ENCODE data around the gene USP4. TPM values are rescaled to one million over a fixed set of nuclear protein-coding genes. Genes with fewer than 3 reads are reported as not detected.

Gene USP4
- total and polyA plus RNA-seq, 5 donors: 19.5 to 46.0 (median 39.8) TPM

DNA sequence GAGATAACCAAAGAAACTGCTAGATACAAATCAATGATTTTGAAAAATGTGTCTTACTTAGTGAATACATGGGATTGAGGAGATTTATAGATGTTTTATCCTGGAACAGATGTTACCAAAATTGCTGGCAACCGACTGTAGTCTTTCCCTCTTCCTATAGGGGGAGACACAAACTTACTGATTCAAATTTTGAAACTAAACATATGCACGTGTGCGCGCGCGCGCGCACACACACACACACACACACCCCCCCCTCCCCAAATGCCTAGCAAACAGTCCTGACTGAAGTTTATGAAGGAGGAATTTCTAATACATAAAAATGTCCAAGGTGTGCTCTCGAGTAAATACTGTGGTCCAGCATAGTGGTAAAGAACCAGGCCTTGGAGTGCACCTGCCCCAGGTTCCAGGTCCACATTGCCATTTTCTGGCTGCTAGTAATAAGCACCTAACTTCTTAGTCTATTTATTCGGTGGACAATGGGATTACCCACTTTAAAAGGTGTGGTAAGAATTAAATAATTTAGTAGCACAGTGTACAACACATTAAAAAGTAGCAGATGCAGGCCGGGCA is 44.3 kb downstream of the USP4 start:
- DNase-seq (peak in 1 of 3 donors; percentile 49), ATAC-seq (peak in 1 of 2 donors; percentile 10)
- Histone ChIP-seq H3K9me3 (ENCODE audit: control insufficient read depth, low read length) (no peaks in the 10 kb centered on the region), H3K4me3 (ENCODE audit: low read length) (no peak overlapping the region), H3K27ac (ENCODE audit: low read length) (no peak overlapping the region), H3K27me3 (ENCODE audit: control insufficient read depth, insufficient read depth) (no peaks in the 10 kb centered on the region), H3K4me1 (ENCODE audit: control insufficient read depth, insufficient read depth, low read length) (peaks cover 6% of the 10 kb centered on the region)
- WGBS: 72% methylated on average over 11 of the region's 11 CpGs
- intact Hi-C loops (cut with DNase I): loop anchor here in 1 of 4 donors (10.0 kb wide), 1 partner anchor 149 kb away; no protein-coding TSS in a partner anchor

DNA sequence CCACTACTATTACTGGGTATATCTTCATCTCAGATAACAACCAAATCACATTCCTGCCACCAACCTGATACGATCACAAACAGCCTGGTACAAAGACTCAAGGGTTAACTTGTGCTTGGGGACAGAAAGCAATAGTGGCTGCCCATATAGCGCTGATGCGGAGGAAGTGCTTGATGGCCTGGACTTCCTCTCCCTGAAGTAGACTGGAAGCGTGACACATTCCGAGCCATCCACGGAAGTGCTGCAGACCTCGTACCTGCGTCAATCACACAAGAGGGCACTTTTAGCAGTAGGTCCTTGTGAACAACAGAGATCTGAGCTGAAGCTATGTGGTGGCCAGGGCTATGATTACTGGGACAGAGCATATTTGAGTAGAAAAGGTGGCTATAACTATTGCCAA is 45.5 kb downstream of the USP4 start:
- H3K9me3 ChIP-seq (ENCODE audit: control insufficient read depth, low read length): no peaks in the 10 kb centered on the region
- no peak overlapping the region for H3K4me3 ChIP-seq (ENCODE audit: low read length)
- intact Hi-C loops (cut with DNase I): loop anchor here in 1 of 4 donors (10.0 kb wide), 1 partner anchor 150 kb away; no protein-coding TSS in a partner anchor
- WGBS: 71% methylated on average over 8 of the region's 8 CpGs
- peaks cover 6% of the 10 kb centered on the region for H3K4me1 ChIP-seq (ENCODE audit: control insufficient read depth, insufficient read depth, low read length)
- H3K27ac ChIP-seq (ENCODE audit: low read length): no peak overlapping the region
- DNase-seq (peak in 1 of 3 donors; percentile 30), ATAC-seq (no peak)
- no peaks in the 10 kb centered on the region for H3K27me3 ChIP-seq (ENCODE audit: control insufficient read depth, insufficient read depth)

DNA sequence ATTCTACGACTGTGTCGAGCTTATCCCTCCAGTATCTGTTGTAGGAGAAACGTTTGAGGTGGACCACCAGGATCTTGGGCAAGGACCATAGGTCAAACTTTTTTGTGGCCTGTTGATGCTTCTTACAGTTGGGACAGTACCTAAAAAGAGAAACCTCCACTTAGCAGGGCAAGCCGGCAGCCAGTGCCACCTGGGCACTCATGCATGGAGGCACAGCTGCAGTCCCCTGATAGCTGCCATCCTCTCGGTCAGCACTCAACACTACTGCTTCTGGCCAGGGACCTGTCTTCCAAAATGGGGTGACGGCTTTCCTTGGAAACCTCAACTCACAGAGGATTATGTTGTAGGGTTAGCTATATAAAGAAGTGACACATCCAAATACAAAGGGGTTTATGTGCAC is 55.9 kb downstream of the USP4 start:
- WGBS: 93% methylated on average over 6 of the region's 6 CpGs
- H3K4me1 ChIP-seq (ENCODE audit: control insufficient read depth, insufficient read depth, low read length): no peaks in the 10 kb centered on the region
- peak in 1 of 3 donors; percentile 17 for DNase-seq
- H3K27ac ChIP-seq (ENCODE audit: low read length): no peak overlapping the region
- H3K9me3 ChIP-seq (ENCODE audit: control insufficient read depth, low read length): no peaks in the 10 kb centered on the region
- H3K4me3 ChIP-seq (ENCODE audit: low read length): no peak overlapping the region
- intact Hi-C loops (cut with DNase I): no loop called here
- H3K27me3 ChIP-seq (ENCODE audit: control insufficient read depth, insufficient read depth): no peaks in the 10 kb centered on the region
- no peak for ATAC-seq

DNA sequence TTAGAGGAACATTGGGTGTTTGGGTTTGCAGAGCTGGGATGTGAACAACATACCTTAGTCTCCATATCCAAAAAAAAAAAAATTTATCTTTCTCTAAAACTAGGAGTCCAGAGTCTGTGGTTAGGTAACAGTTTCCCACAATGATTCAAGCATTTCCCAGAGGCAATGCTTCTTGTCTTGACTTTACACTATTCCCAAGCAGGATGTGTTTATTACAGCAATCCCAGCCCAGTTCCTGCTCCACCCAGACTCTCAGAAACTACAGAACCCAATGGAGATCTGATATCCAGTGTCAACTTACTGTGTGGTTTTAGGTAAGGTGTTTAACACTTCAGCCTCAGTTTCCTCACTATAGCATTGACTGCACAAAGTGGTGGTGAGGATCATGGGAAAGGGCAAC is 60.5 kb downstream of the USP4 start:
- DNase-seq (peak in 1 of 3 donors; percentile 41), ATAC-seq (peak in 1 of 2 donors; percentile 49)
- Histone ChIP-seq H3K4me1 (ENCODE audit: control insufficient read depth, insufficient read depth, low read length) (peaks cover 10% of the 10 kb centered on the region), H3K27ac (ENCODE audit: low read length) (peak overlapping the region; percentile 72), H3K4me3 (ENCODE audit: low read length) (no peak overlapping the region), H3K9me3 (ENCODE audit: control insufficient read depth, low read length) (no peaks in the 10 kb centered on the region), H3K27me3 (ENCODE audit: control insufficient read depth, insufficient read depth) (no peaks in the 10 kb centered on the region)
- intact Hi-C loops (cut with DNase I): loop anchor here in 2 of 4 donors (5.0 kb wide), 1 partner anchor 107 kb away; the partner anchor contains the start of gene KLHDC8B (in 2 of the 2)

DNA sequence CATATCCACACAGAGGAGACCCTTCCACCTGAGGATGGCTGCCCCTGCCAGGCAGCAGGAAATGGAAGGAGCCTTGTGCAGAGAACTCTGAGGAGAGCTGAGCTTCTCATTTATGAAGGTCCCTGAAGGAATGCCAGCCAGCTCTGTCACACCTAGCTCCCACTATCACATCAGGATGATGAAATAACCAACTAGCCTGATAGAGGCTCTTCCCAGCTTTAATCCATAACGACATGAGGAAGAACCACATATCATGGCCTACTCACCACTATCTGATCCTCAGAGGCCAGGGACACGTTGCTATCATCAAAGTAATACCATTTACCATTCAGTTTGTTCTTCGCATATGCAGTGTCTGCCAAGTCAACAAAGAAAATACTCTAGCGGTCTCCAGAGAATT is 61.3 kb downstream of the USP4 start:
- WGBS: 33% methylated on average over 4 of the region's 4 CpGs
- Histone ChIP-seq H3K27me3 (ENCODE audit: control insufficient read depth, insufficient read depth) (no peaks in the 10 kb centered on the region), H3K9me3 (ENCODE audit: control insufficient read depth, low read length) (no peaks in the 10 kb centered on the region), H3K27ac (ENCODE audit: low read length) (peak overlapping the region; percentile 83), H3K4me3 (ENCODE audit: low read length) (no peak overlapping the region), H3K4me1 (ENCODE audit: control insufficient read depth, insufficient read depth, low read length) (peaks cover 10% of the 10 kb centered on the region)
- no peak for DNase-seq
- intact Hi-C loops (cut with DNase I): loop anchor here in 2 of 4 donors (5.0 kb wide), 1 partner anchor 106 kb away; the partner anchor contains the start of gene KLHDC8B (in 2 of the 2)
- no peak for ATAC-seq

DNA sequence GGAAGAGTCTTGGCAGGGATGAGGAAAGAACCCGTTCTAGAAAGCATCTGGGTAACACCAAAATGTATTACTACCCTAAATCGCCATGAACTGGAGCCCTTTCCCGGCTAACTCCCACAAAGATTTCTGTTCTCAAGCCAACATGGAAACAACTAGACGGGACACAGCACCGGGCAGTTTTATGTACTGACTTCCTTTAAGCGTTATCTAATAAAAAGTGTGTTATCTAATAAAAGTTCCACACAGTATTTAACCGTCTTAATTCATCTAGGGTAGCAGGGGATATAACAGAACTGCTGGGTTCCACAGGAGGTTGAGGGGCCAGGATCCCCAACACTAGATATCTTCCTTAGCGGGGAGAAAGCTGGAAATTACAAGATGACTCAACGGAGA is 62.5 kb downstream of the USP4 start:
- Histone ChIP-seq H3K27ac (ENCODE audit: low read length) (peak overlapping the region; percentile 75), H3K27me3 (ENCODE audit: control insufficient read depth, insufficient read depth) (no peaks in the 10 kb centered on the region), H3K9me3 (ENCODE audit: control insufficient read depth, low read length) (no peaks in the 10 kb centered on the region), H3K4me3 (ENCODE audit: low read length) (peak overlapping the region; percentile 58), H3K4me1 (ENCODE audit: control insufficient read depth, insufficient read depth, low read length) (peaks cover 10% of the 10 kb centered on the region)
- ATAC-seq (peak; percentile 26 to 32), DNase-seq (no peak)
- intact Hi-C loops (cut with DNase I): loop anchor here in 3 of 4 donors (2.0 to 5.0 kb wide), 2 partner anchors 105 kb away; partner anchors contain the start of gene KLHDC8B (in 2 of the 3)
- WGBS: 16% methylated on average over 9 of the region's 9 CpGs

DNA sequence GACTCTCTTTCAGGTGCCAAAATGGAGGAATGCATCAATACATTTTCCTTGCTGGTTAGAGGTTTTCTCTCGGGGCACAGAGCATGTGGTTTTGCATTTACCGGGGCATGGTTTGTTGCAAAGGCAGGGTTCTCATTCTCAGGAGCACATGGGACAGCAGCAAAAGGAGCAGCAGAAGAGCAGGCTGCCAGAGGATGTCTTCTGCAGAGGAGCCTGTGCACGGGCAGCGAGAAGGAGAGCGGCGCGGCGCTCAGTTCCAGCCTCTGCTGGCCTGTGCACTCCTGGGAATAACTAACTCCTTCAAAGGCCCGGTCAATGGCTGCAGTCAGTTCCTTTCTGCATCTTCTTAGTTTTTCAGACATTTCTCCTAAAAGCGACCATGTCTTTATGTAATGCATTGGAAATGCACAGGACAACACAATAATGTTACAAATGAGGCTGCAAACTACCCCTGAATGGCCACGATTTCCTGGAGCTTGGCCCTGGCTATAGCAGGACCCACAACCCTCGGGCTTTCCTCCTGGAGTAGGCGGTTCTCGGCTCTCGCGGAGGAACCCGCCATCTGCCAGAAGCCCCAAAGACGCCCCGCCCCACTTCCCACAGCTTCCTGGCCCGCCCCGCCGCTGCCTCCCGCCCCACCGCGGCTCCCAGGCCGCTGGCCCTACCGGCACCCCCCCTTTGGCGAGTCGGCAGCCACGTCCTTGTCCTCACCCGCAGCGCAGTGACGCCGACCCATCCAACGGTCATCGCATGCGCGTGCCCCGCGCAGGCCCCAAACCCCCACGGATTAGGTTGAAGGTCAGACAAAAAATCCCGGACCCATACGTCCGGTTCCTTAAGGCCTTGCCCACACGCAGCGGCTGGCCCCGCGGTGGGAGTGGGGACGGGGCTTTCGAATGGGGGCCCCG is 63.1 kb downstream of the USP4 start, which contains the start of gene C3orf62:
TSS of gene C3orf62 (minus strand) at position 758 of the 908 bp plus-strand sequence. CDS start at position 398, 360 bp downstream.
- Histone ChIP-seq H3K4me1 (ENCODE audit: control insufficient read depth, insufficient read depth, low read length) (peaks cover 10% of the 10 kb centered on the region), H3K4me3 (ENCODE audit: low read length) (peak within 1 kb of the TSS; percentile 58), H3K27ac (ENCODE audit: low read length) (peak within 1 kb of the TSS; percentile 83), H3K9me3 (ENCODE audit: control insufficient read depth, low read length) (no peaks in the 10 kb centered on the region), H3K27me3 (ENCODE audit: control insufficient read depth, insufficient read depth) (no peaks in the 10 kb centered on the region)
- peak; percentile 94 to 98 (median 97) for DNase-seq
- peak; percentile 94 to 97 for ATAC-seq
- 1% methylated on average over 51 of the region's 51 CpGs for WGBS
- intact Hi-C loops (cut with DNase I): loop anchor here in 3 of 4 donors (2.0 to 5.0 kb wide), 2 partner anchors 104 kb away; partner anchors contain the start of gene KLHDC8B (in 2 of the 3)

DNA sequence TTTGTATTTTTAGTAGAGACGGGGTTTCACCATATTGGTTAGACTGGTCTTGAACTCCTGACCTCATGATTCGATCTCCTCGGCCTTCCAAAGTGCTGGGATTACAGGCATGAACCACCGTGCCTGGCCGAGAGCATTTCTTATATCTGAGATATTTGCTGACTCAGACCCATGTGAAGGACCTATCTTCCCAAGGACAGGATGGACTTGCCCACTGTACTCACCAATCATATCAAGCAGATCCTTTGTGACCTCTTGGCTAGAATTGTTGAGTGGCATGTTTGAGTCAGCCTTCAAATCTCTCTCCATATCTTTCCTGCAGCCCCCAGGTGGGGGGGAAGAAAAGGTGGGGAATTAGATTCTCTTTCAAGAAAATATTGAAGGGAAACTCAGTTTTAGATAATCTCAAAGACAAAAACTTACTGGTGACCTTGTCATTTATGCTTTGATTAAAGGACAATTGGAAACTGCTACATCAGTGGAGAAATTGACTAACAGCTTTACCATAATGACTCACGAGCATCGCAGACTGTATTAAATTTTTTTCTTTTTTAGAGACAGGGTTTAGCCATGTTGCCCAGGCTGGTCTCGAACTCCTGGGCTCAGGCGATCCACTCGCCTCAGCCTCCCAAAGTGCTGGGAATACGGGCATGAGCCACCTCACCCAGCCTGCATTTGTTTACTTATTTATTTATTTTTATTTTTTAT is 65.9 kb downstream of the USP4 start:
- Histone ChIP-seq H3K27ac (ENCODE audit: low read length) (no peak overlapping the region), H3K4me1 (ENCODE audit: control insufficient read depth, insufficient read depth, low read length) (peaks cover 10% of the 10 kb centered on the region), H3K9me3 (ENCODE audit: control insufficient read depth, low read length) (no peaks in the 10 kb centered on the region), H3K4me3 (ENCODE audit: low read length) (no peak overlapping the region), H3K27me3 (ENCODE audit: control insufficient read depth, insufficient read depth) (no peaks in the 10 kb centered on the region)
- 96% methylated on average over 11 of the region's 11 CpGs for WGBS
- ATAC-seq (no peak), DNase-seq (no peak)
- intact Hi-C loops (cut with DNase I): no loop called here

DNA sequence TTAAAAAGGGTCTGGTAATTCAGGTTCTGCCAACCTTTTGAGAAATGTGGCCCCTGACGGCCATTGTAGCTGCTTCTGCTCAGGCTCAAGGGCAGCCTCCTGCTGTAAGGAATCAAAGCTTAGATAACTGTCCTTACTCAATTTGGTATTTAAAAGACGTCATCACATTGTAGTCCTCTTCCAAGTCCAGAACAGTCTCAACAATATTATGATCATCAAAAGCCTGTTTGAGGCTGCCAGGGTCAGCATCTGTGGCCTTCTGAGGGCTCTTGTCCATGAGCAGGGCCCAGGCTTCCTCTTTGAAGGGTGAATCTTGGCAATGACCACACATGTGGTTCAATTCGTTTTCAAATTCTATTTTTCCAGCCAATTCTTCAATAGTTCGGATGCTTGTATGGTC is 68.8 kb downstream of the USP4 start:
- ATAC-seq (no peak), DNase-seq (no peak)
- Histone ChIP-seq H3K9me3 (ENCODE audit: control insufficient read depth, low read length) (no peaks in the 10 kb centered on the region), H3K27ac (ENCODE audit: low read length) (no peak overlapping the region), H3K4me3 (ENCODE audit: low read length) (no peak overlapping the region), H3K4me1 (ENCODE audit: control insufficient read depth, insufficient read depth, low read length) (peaks cover 4% of the 10 kb centered on the region), H3K27me3 (ENCODE audit: control insufficient read depth, insufficient read depth) (no peaks in the 10 kb centered on the region)
- intact Hi-C loops (cut with DNase I): no loop called here
- 76% methylated on average over 4 of the region's 4 CpGs for WGBS

DNA sequence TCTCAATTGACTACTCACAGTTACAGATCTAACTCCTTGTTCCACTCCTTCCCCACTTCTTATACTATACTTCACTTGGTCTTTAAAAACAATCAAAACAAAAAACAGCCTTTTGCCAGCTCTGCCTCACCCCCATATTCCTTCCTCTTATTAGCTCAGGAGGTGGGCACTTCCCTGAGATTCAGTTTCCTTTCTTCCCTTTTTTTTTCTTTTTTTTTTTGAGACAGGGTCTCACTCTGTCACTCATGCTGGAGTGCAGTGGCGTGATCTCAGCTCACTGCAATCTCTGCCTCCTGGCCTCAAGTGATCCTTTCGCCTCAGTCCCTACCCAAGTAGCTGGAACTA is 69.7 kb downstream of the USP4 start:
- H3K27ac ChIP-seq (ENCODE audit: low read length): no peak overlapping the region
- DNase-seq (no peak), ATAC-seq (no peak)
- no peak overlapping the region for H3K4me3 ChIP-seq (ENCODE audit: low read length)
- H3K4me1 ChIP-seq (ENCODE audit: control insufficient read depth, insufficient read depth, low read length): peaks cover 5% of the 10 kb centered on the region
- H3K27me3 ChIP-seq (ENCODE audit: control insufficient read depth, insufficient read depth): no peaks in the 10 kb centered on the region
- 97% methylated on average over 2 of the region's 2 CpGs for WGBS
- intact Hi-C loops (cut with DNase I): no loop called here
- H3K9me3 ChIP-seq (ENCODE audit: control insufficient read depth, low read length): no peaks in the 10 kb centered on the region

Measured in right cardiac atrium (tissue), 5 donors.